Astrocyte (in vitro differentiated cells and primary cell): ENCODE results near the gene TSSK1B.

Source experiments
- EZH2 ChIP-seq: IDR thresholded peaks from 2 replicates; pipeline ENCODE4 v1.6.1; 2012; ENCODE audit warnings: mild to moderate bottlenecking, low read length, inconsistent platforms; ENCODE audit not compliant: insufficient read depth
- TF ChIP-seq, protein P1 (sequence below): IDR thresholded peaks from 2 replicates; pipeline ENCODE4 v1.5.1; 2011; ENCODE audit warnings: low read depth, mild to moderate bottlenecking, inconsistent platforms, low read length, moderate library complexity; ENCODE audit not compliant: insufficient read depth

DNA sequence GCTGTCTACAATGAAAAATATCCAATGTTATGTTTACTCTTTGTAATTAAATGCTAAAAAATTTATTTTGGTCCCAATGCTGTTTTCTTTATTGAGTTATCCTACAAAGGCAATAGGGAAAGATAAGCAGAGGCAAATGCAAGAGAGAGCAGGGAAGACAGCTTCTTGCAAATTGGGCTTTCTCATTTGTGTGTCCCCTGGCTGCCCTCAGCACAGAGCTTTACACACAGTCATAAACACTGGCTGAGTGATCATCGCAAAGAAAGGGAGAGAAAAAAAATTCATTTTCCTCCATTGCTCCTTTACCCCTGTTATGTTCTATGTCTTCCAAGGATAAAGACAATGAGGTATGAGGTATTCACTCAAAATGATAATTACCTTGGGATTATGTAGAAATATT, 2.3 kb upstream of the TSSK1B start:
- no peak for TF ChIP-seq EZH2
- TF ChIP-seq, protein P1, sequence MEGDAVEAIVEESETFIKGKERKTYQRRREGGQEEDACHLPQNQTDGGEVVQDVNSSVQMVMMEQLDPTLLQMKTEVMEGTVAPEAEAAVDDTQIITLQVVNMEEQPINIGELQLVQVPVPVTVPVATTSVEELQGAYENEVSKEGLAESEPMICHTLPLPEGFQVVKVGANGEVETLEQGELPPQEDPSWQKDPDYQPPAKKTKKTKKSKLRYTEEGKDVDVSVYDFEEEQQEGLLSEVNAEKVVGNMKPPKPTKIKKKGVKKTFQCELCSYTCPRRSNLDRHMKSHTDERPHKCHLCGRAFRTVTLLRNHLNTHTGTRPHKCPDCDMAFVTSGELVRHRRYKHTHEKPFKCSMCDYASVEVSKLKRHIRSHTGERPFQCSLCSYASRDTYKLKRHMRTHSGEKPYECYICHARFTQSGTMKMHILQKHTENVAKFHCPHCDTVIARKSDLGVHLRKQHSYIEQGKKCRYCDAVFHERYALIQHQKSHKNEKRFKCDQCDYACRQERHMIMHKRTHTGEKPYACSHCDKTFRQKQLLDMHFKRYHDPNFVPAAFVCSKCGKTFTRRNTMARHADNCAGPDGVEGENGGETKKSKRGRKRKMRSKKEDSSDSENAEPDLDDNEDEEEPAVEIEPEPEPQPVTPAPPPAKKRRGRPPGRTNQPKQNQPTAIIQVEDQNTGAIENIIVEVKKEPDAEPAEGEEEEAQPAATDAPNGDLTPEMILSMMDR: no peak
